Measurements from ENCODE around the gene TSPY2.
"Not testable (repeated sequence)": the region's sequence is repeated elsewhere in the genome, so short reads cannot be mapped to it uniquely, and the experiment has no call there.

Gene TSPY2

GRCh38 chrY:6245923-6246322 is at the start of gene TSPY2:
Gene TSPY2, plus strand, starts transcription at chrY:6246223. Its CDS starts 46 bp downstream, at chrY:6246269.
- DNase-seq = not testable (repeated sequence)

- not testable (repeated sequence) for DNase-seq
These were observed 36.5 kb upstream of the TSPY2 start for GRCh38 chrY:6209565-6209964.

- not testable (repeated sequence) for DNase-seq
These were observed 29.0 kb upstream of the TSPY2 start for GRCh38 chrY:6217045-6217444.

GRCh38 chrY:6269839-6270238 is 23.8 kb downstream of the TSPY2 start:
- not testable (repeated sequence) for DNase-seq
